ENCODE results near the gene NOX1. TPM values are rescaled to one million over a fixed set of nuclear protein-coding genes. Genes with fewer than 3 reads are reported as not detected.

The NOX1 gene
- 0.17 TPM in 1 of 2 replicates, not detected in the other for total RNA-seq

GRCh38 chrX:100874325-100874724 is at the start of gene NOX1:
TSS of gene NOX1 (minus strand) at chrX:100874359. CDS start at chrX:100874139, 220 bp downstream.

DNA sequence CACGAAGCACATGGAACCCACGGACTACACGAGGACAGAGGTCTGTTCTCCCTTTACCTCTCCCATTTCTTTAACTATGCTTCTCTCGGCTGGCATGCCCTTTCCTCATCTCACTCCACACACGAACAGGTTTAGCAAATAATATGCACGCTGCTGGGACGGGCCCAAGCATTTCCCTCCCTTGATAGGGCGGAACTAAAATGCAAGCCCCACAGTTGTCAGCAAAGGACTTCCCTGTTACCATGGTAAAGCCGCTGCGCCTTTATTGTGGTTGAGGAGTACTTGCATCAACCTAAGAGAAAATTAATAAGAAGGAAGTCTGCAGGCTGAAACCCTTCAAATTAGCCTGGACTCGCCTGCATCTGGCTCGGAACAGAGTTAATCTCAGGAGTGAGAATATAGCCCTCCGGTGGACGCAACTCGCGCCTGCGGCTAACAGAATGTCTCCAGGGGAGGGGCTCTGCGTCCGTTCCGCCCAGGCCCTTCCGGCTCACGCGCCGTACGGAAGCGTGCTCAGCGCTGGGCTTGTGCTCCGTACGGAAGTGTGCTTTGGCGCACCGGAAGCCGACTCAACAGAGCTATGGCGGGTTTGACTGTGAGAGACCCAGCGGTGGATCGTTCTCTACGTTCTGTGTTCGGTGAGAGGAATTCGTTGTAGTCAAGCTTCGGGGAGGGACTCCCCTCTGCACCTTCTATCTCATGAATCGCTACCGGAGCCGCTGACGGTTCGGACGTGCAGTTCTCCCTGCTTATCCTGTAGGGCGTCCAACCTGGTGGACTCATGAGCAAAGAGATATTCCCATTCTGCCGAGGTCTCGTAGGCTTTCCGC is 54.1 kb downstream of the NOX1 start, which contains the start of gene CSTF2:
CSTF2 (plus strand) TSS at position 555 of the 830 bp plus-strand sequence; CDS start at position 581, 26 bp downstream.

Other genes with a start within 250 kb of the NOX1 start
- 31.8 and 31.9 TPM in 2 replicates for gene TSPAN6, start 237.6 kb downstream of the NOX1 start, total RNA-seq
- gene SRPX2, start 230.2 kb downstream of the NOX1 start, total RNA-seq: 26.0 and 36.9 TPM in 2 replicates
- gene SYTL4, start 142.2 kb downstream of the NOX1 start, total RNA-seq: 2.5 and 14.3 TPM in 2 replicates
- 8.7 and 9.4 TPM in 2 replicates for gene CSTF2, start 54.0 kb downstream of the NOX1 start, total RNA-seq
- gene XKRX, start 54.6 kb upstream of the NOX1 start, total RNA-seq: 0.16 TPM in 1 of 2 replicates, not detected in the other
- gene ARL13A, start 95.3 kb upstream of the NOX1 start, total RNA-seq: not detected in 2 replicates
- gene TRMT2B, start 177.8 kb upstream of the NOX1 start, total RNA-seq: 10.0 and 12.8 TPM in 2 replicates
- 20.6 and 28.9 TPM in 2 replicates for gene TMEM35A, start 204.5 kb upstream of the NOX1 start, total RNA-seq
- gene CENPI, start 223.8 kb upstream of the NOX1 start, total RNA-seq: 2.2 and 4.7 TPM in 2 replicates